Fibroblast of peridontal ligament (primary cell): ENCODE results near the gene CDH8.

Experiments used
- DNase-seq: peaks from one replicate; pipeline ENCODE4 v3.0.0-alpha.2; 2010; ENCODE audit errors: extremely low read depth

The CDH8 gene

DNA sequence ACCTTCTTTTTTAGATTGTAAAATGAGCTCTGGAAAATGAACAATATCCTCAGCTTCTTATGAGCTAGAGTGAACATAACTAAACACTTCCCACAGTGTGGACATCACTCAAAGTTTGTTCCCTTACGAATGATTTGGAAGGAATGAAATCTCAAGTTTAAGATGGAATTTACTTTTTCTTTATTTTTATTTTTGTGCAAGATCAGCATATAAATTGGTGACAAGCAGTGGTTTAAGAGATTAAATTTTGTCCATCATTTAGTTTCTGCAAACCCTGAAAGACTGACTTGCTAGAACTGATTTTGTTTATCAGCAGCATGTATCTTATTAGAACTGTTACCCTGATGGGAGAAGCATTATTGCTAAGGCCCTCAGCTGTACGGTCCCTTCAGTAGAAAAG lies 420.1 kb downstream of the CDH8 start:
- no peak for DNase-seq

DNA sequence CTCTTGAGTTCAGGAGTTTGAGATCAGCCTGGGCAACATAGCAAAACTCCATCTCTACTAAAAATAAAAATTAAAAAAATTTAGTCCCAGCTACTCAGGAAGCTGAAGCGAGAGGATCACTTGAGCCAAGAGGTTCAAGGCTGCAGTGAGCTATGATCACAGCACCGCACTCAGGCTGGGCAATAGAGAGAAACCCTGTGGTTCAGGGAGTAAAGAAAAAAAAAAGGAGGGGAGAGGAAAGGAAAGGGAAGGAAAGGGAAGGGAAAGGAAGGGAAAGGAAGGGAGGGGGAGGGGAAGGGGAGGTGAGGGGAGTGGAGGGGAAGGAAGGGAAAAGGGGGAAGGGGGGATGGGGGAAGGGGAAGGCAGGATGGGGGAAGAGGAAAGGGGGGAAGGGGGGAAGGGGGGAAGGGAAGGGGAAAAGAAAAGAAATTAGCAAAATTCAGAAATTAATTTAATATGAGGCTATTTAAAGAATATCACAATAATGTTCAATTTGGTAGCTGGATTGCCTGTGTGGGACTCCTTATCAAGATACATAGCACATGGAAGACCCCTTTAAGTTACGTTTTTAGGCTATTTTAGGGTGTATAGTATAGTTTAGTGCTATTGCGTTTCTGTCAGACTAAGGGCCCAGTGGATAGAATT lies 424.3 kb downstream of the CDH8 start:
- no peak for DNase-seq

DNA sequence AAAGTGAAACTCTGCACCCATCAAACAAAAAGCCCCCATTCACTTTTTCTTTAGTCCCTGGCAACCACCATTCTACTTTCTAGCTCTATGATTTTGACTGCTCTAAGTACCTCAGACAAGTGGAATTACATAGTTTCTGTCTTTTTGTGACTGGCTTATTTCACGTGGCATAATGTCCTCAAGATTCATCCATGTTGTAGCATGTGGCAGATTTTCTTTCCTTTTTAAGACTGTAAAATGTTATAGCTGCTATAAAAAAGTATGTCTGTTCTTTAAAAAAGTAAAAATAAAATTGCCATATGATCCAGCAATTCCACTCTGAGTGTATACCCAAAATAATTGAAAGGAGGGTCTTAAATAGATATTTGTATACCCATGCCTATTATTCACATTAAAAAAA lies 429.7 kb downstream of the CDH8 start:
- no peak for DNase-seq
